HUES48 (cell line): ENCODE data around the gene ZNF486.
A peak's percentile ranks its signal among the peaks of the same experiment; 100 is the strongest.
"Not testable (repeated sequence)": the region's sequence is repeated elsewhere in the genome, so short reads cannot be mapped to it uniquely, and the experiment has no call there.

Experiments
- H3K27ac ChIP-seq: one replicate; pipeline ENCODE4 v1.7.0; 2013; ENCODE audit warnings: low read depth, low read length, inconsistent platforms
- H3K27me3 ChIP-seq: 2 replicates; pipeline ENCODE4 v1.6.1; 2013; ENCODE audit warnings: mild to moderate bottlenecking, low read length; ENCODE audit not compliant: control insufficient read depth, insufficient read depth
- H3K36me3 ChIP-seq: 2 replicates; pipeline ENCODE4 v1.6.1; 2013; ENCODE audit warnings: low read length; ENCODE audit not compliant: control insufficient read depth, insufficient read depth
- H3K4me1 ChIP-seq: 2 replicates; pipeline ENCODE4 v1.6.1; 2013; ENCODE audit warnings: mild to moderate bottlenecking, low read length; ENCODE audit not compliant: control insufficient read depth, insufficient read depth
- H3K4me3 ChIP-seq: 2 replicates; pipeline ENCODE4 v1.5.1; 2013; ENCODE audit warnings: mild to moderate bottlenecking, low read depth, low read length
- H3K9ac ChIP-seq: 2 replicates; pipeline ENCODE4 v1.6.1; 2013; ENCODE audit warnings: mild to moderate bottlenecking, low read depth, low read length, moderate library complexity
- H3K9me3 ChIP-seq: 2 replicates; pipeline ENCODE4 v1.6.1; 2013; ENCODE audit warnings: low read length; ENCODE audit not compliant: control insufficient read depth, insufficient read depth

ZNF486 gene

GRCh38 chr19:20233105-20233504 is 66.1 kb downstream of the ZNF486 start:
- H3K27me3 ChIP-seq: no peaks in the 10 kb centered on the region
- peaks cover 30% of the 10 kb centered on the region for H3K4me1 ChIP-seq
- H3K9ac ChIP-seq: no peak overlapping the region
- peaks cover 7% of the 10 kb centered on the region; the same call in 1 of the 2 replicates for H3K9me3 ChIP-seq
- H3K27ac ChIP-seq: no peak overlapping the region
- no peak overlapping the region for H3K4me3 ChIP-seq
- peaks cover 69% of the 10 kb centered on the region for H3K36me3 ChIP-seq

- H3K9me3 ChIP-seq: peaks cover 7% of the 10 kb centered on the region; the same call in 1 of the 2 replicates
- no peak overlapping the region for H3K9ac ChIP-seq
- peaks cover 63% of the 10 kb centered on the region for H3K36me3 ChIP-seq
- H3K27me3 ChIP-seq: no peaks in the 10 kb centered on the region
- no peak overlapping the region for H3K27ac ChIP-seq
- no peak overlapping the region for H3K4me3 ChIP-seq
- H3K4me1 ChIP-seq: peaks cover 35% of the 10 kb centered on the region
Observed at GRCh38 chr19:20235156-20235555, 68.1 kb downstream of the ZNF486 start.

GRCh38 chr19:20237773-20238623 is 71.0 kb downstream of the ZNF486 start:
- no peaks in the 10 kb centered on the region for H3K9me3 ChIP-seq
- peaks cover 35% of the 10 kb centered on the region for H3K4me1 ChIP-seq
- H3K4me3 ChIP-seq: peak overlapping the region; percentile 93
- peak overlapping the region; percentile 96 for H3K9ac ChIP-seq
- H3K36me3 ChIP-seq: peaks cover 38% of the 10 kb centered on the region
- H3K27ac ChIP-seq: peak overlapping the region; percentile 98
- H3K27me3 ChIP-seq: no peaks in the 10 kb centered on the region

- Histone ChIP-seq H3K27ac (no peak overlapping the region), H3K4me3 (no peak overlapping the region), H3K36me3 (no peaks in the 10 kb centered on the region), H3K9me3 (peaks cover 5% of the 10 kb centered on the region; the same call in 1 of the 2 replicates), H3K4me1 (peaks cover 20% of the 10 kb centered on the region), H3K9ac (no peak overlapping the region), H3K27me3 (no peaks in the 10 kb centered on the region)
Observed at GRCh38 chr19:20243629-20244028, 76.6 kb downstream of the ZNF486 start.

GRCh38 chr19:20244356-20244755 is 77.3 kb downstream of the ZNF486 start:
- peaks cover 22% of the 10 kb centered on the region for H3K4me1 ChIP-seq
- H3K36me3 ChIP-seq: no peaks in the 10 kb centered on the region
- peaks cover 5% of the 10 kb centered on the region; the same call in 1 of the 2 replicates for H3K9me3 ChIP-seq
- H3K27me3 ChIP-seq: no peaks in the 10 kb centered on the region
- H3K4me3 ChIP-seq: no peak overlapping the region
- no peak overlapping the region for H3K9ac ChIP-seq
- no peak overlapping the region for H3K27ac ChIP-seq

GRCh38 chr19:20245309-20245708 is 78.3 kb downstream of the ZNF486 start:
- Histone ChIP-seq H3K9me3 (peaks cover 5% of the 10 kb centered on the region; the same call in 1 of the 2 replicates), H3K27me3 (no peaks in the 10 kb centered on the region), H3K4me1 (peaks cover 24% of the 10 kb centered on the region), H3K36me3 (no peaks in the 10 kb centered on the region), H3K9ac (no peak overlapping the region), H3K4me3 (no peak overlapping the region), H3K27ac (no peak overlapping the region)

- no peak overlapping the region for H3K4me3 ChIP-seq
- H3K9me3 ChIP-seq: peaks cover 5% of the 10 kb centered on the region; the same call in 1 of the 2 replicates
- H3K4me1 ChIP-seq: peaks cover 24% of the 10 kb centered on the region
- no peaks in the 10 kb centered on the region for H3K27me3 ChIP-seq
- H3K27ac ChIP-seq: no peak overlapping the region
- H3K36me3 ChIP-seq: no peaks in the 10 kb centered on the region
- H3K9ac ChIP-seq: no peak overlapping the region
Observed at GRCh38 chr19:20247016-20247683, 80.1 kb downstream of the ZNF486 start.

GRCh38 chr19:20248258-20248657 is 81.2 kb downstream of the ZNF486 start:
- not testable (repeated sequence) for H3K27me3 ChIP-seq, H3K9me3 ChIP-seq, H3K9ac ChIP-seq, H3K36me3 ChIP-seq, H3K4me3 ChIP-seq
- Histone ChIP-seq H3K4me1 (peaks cover 24% of the 10 kb centered on the region), H3K27ac (peak overlapping the region; percentile 39)
